ENCODE results near the gene FAM76B. TPM values are rescaled to one million over a fixed set of nuclear protein-coding genes. Genes with fewer than 3 reads are reported as not detected.
"Not testable (repeated sequence)": the region's sequence is repeated elsewhere in the genome, so short reads cannot be mapped to it uniquely, and the experiment has no call there.

Gene FAM76B
- 24.9 TPM for polyA plus RNA-seq (2012; ENCODE audit: insufficient read depth, insufficient read length)

- peak; percentile 99 for DNase-seq (ENCODE audit: low read depth, low spot score)
- peak within 1 kb of the TSS; percentile 92 for H3K4me3 ChIP-seq (ENCODE audit: low read length)
These were observed at the start of gene FAM76B for GRCh38 chr11:95789506-95790122. Gene FAM76B (minus strand): TSS chr11:95789782. CDS start chr11:95789478, 304 bp downstream.

GRCh38 chr11:95835768-95836488 lies 46.3 kb upstream of the FAM76B start:
- peak; percentile 32 for DNase-seq (ENCODE audit: low read depth, low spot score)

GRCh38 chr11:95835351-95835750 lies 45.8 kb upstream of the FAM76B start:
- DNase-seq (ENCODE audit: low read depth, low spot score): no peak
- H3K4me3 ChIP-seq (ENCODE audit: low read length): no peak overlapping the region

More at GRCh38 chr11:95835768-95836488, 46.3 kb upstream of the FAM76B start:
- H3K4me3 ChIP-seq (ENCODE audit: low read length): no peak overlapping the region

- no peak overlapping the region for H3K4me3 ChIP-seq (ENCODE audit: low read length)
- no peak for DNase-seq (ENCODE audit: low read depth, low spot score)
These were observed 43.8 kb upstream of the FAM76B start for GRCh38 chr11:95833378-95833777.

- DNase-seq (ENCODE audit: low read depth, low spot score): no peak
These were observed 43.2 kb upstream of the FAM76B start for GRCh38 chr11:95832763-95833162.

GRCh38 chr11:95831198-95831883 lies 41.8 kb upstream of the FAM76B start:
- DNase-seq (ENCODE audit: low read depth, low spot score): no peak
- H3K4me3 ChIP-seq (ENCODE audit: low read length): no peak overlapping the region

More at GRCh38 chr11:95832763-95833162, 43.2 kb upstream of the FAM76B start:
- no peak overlapping the region for H3K4me3 ChIP-seq (ENCODE audit: low read length)

GRCh38 chr11:95829580-95830259 lies 40.1 kb upstream of the FAM76B start:
- DNase-seq (ENCODE audit: low read depth, low spot score): no peak
- no peak overlapping the region for H3K4me3 ChIP-seq (ENCODE audit: low read length)

- H3K4me3 ChIP-seq (ENCODE audit: low read length): no peak overlapping the region
- DNase-seq (ENCODE audit: low read depth, low spot score): no peak
These were observed 38.1 kb upstream of the FAM76B start for GRCh38 chr11:95827696-95828095.

- no peak overlapping the region for H3K4me3 ChIP-seq (ENCODE audit: low read length)
- DNase-seq (ENCODE audit: low read depth, low spot score): no peak
These were observed 32.1 kb upstream of the FAM76B start for GRCh38 chr11:95821640-95822039.

GRCh38 chr11:95816037-95816436 lies 26.5 kb upstream of the FAM76B start:
- H3K4me3 ChIP-seq (ENCODE audit: low read length): no peak overlapping the region
- DNase-seq (ENCODE audit: low read depth, low spot score): no peak

- DNase-seq (ENCODE audit: low read depth, low spot score): not testable (repeated sequence)
These were observed 21.5 kb upstream of the FAM76B start for GRCh38 chr11:95811052-95811451.

GRCh38 chr11:95806464-95806863 lies 16.9 kb upstream of the FAM76B start:
- DNase-seq (ENCODE audit: low read depth, low spot score); H3K4me3 ChIP-seq (ENCODE audit: low read length): not testable (repeated sequence)

More at GRCh38 chr11:95811052-95811451, 21.5 kb upstream of the FAM76B start:
- not testable (repeated sequence) for H3K4me3 ChIP-seq (ENCODE audit: low read length)

- no peak for DNase-seq (ENCODE audit: low read depth, low spot score)
- H3K4me3 ChIP-seq (ENCODE audit: low read length): no peak overlapping the region
These were observed 16.3 kb upstream of the FAM76B start for GRCh38 chr11:95805869-95806268.

GRCh38 chr11:95803973-95804372 lies 14.4 kb upstream of the FAM76B start:
- no peak overlapping the region for H3K4me3 ChIP-seq (ENCODE audit: low read length)
- no peak for DNase-seq (ENCODE audit: low read depth, low spot score)

GRCh38 chr11:95802806-95803205 lies 13.2 kb upstream of the FAM76B start:
- DNase-seq (ENCODE audit: low read depth, low spot score): no peak
- no peak overlapping the region for H3K4me3 ChIP-seq (ENCODE audit: low read length)

- DNase-seq (ENCODE audit: low read depth, low spot score): no peak
- H3K4me3 ChIP-seq (ENCODE audit: low read length): no peak overlapping the region
These were observed 10.9 kb upstream of the FAM76B start for GRCh38 chr11:95800438-95800837.

- H3K4me3 ChIP-seq (ENCODE audit: low read length): no peak overlapping the region
- DNase-seq (ENCODE audit: low read depth, low spot score): no peak
These were observed 10.0 kb upstream of the FAM76B start for GRCh38 chr11:95799546-95799945.

GRCh38 chr11:95796501-95796900 lies 6.9 kb upstream of the FAM76B start:
- H3K4me3 ChIP-seq (ENCODE audit: low read length): no peak overlapping the region
- DNase-seq (ENCODE audit: low read depth, low spot score): no peak

GRCh38 chr11:95795627-95796295 lies 6.2 kb upstream of the FAM76B start:
- DNase-seq (ENCODE audit: low read depth, low spot score): no peak
- no peak overlapping the region for H3K4me3 ChIP-seq (ENCODE audit: low read length)

All from Jurkat, Clone E6-1 (cell line).